ENCODE measurements around the gene LRRC26.
A peak's percentile ranks its signal among the peaks of the same experiment; 100 is the strongest.

The LRRC26 gene

GRCh38 chr9:137156567-137157375, 13.1 kb downstream of the LRRC26 start:
- TF ChIP-seq CTCF (IDR thresholded peaks at IDR 0.05; ENCODE audit: low read depth, low read length, missing control alignments), result no peak
- no peak for DNase-seq (ENCODE audit: low read depth)
- H3K4me3 ChIP-seq (ENCODE audit: low read depth, low read length), result peak overlapping the region; percentile 22
- in situ Hi-C loops (cut with HindIII; ENCODE audit: low sequenced_read_pairs), result no loop called here

- DNase-seq (ENCODE audit: low read depth), result no peak
- no peak overlapping the region for H3K4me3 ChIP-seq (ENCODE audit: low read depth, low read length)
Measured at GRCh38 chr9:137152844-137153405, 16.9 kb downstream of the LRRC26 start.

GRCh38 chr9:137150617-137151457, 19.0 kb downstream of the LRRC26 start:
- in situ Hi-C loops (cut with HindIII; ENCODE audit: low sequenced_read_pairs), result no loop called here
- DNase-seq (ENCODE audit: low read depth), result no peak
- no peak for TF ChIP-seq CTCF (IDR thresholded peaks at IDR 0.05; ENCODE audit: low read depth, low read length, missing control alignments)

More at GRCh38 chr9:137152844-137153405, 16.9 kb downstream of the LRRC26 start:
- in situ Hi-C loops (cut with HindIII; ENCODE audit: low sequenced_read_pairs), result no loop called here
- TF ChIP-seq CTCF (IDR thresholded peaks at IDR 0.05; ENCODE audit: low read depth, low read length, missing control alignments), result no peak

DNA sequence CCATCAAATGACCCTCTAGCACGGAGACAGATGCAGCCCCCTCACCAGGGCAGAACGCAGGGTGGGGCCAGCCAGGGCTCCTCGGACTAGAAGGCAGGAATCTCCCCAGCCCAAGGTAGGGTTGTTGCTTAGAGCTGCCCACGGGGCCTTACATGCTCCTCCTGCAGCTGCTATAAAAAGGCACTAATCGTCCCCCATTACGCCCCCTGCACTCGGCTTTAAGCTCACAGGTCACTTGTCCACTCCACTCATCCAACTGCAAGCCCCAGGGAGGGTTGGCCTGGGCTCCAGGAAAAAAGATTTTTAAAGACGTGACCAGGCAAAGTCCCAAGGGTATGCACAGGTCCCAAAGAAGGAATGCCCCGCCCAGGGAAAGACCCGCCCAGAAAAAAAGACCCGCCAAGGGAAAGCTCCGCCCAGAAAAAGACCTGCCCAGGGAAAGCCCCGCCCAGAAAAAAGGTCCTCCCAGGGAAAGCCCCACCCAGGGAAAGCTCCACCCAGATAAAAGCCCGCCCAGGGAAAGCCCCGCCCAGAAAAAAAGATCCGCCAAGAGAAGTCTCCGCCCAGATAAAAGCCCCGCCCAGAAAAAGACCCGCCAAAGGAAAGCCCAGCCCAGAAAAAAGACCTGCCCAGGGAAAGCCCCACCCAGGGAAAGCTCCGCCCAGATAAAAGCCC, 19.8 kb downstream of the LRRC26 start:
- no peak for DNase-seq (ENCODE audit: low read depth)
- TF ChIP-seq CTCF (IDR thresholded peaks at IDR 0.05; ENCODE audit: low read depth, low read length, missing control alignments), result no peak
- in situ Hi-C loops (cut with HindIII; ENCODE audit: low sequenced_read_pairs), result no loop called here
- no peak overlapping the region for H3K4me3 ChIP-seq (ENCODE audit: low read depth, low read length)

More at GRCh38 chr9:137150617-137151457, 19.0 kb downstream of the LRRC26 start:
- H3K4me3 ChIP-seq (ENCODE audit: low read depth, low read length), result no peak overlapping the region

DNA sequence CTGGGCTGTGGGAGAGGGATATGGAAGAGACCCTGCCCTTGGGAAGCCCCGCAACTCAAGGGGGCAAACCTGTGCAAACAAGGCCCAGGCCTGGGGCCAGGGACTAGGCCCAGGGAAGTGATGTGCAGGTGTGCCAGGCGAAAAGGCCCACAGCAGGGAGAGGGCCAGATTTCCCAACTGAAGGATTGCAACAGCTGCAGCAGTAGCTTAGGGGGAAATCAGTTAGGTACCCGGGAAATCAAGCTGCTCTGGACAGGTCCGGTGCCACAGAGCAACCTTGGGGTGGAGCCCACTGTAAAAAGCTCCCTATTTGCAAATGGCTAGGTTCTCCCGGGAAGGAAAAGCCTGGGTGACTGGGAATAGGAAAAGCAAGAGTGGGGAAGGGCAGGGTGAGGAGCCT, 20.5 kb downstream of the LRRC26 start:
- no peak for TF ChIP-seq CTCF (IDR thresholded peaks at IDR 0.05; ENCODE audit: low read depth, low read length, missing control alignments)
- H3K4me3 ChIP-seq (ENCODE audit: low read depth, low read length), result no peak overlapping the region
- no peak for DNase-seq (ENCODE audit: low read depth)
- in situ Hi-C loops (cut with HindIII; ENCODE audit: low sequenced_read_pairs), result no loop called here

- in situ Hi-C loops (cut with HindIII; ENCODE audit: low sequenced_read_pairs), result no loop called here
- no peak for DNase-seq (ENCODE audit: low read depth)
- H3K4me3 ChIP-seq (ENCODE audit: low read depth, low read length), result no peak overlapping the region
- TF ChIP-seq CTCF (IDR thresholded peaks at IDR 0.05; ENCODE audit: low read depth, low read length, missing control alignments), result no peak
Measured at GRCh38 chr9:137148661-137149060, 21.2 kb downstream of the LRRC26 start.

Measured in astrocyte of the cerebellum (primary cell).